Stimulated activated CD8-positive, alpha-beta memory T cell treated with anti-CD3 and anti-CD28 coated beads, Interleukin-7, amount 100 ng/mL, for 24 hours (primary cell): ENCODE measurements around the gene VMP1.
"Not testable (repeated sequence)": the region's sequence is repeated elsewhere in the genome, so short reads cannot be mapped to it uniquely, and the experiment has no call there.

Source experiments
- DNase-seq: peaks from one replicate; pipeline ENCODE4 v3.0.0-alpha.2; 2020; ENCODE audit warnings: low read depth

The VMP1 gene

GRCh38 chr17:59841091-59841881, 133.8 kb downstream of the VMP1 start:
- not testable (repeated sequence) for DNase-seq

- DNase-seq = not testable (repeated sequence)
Measured at GRCh38 chr17:59841882-59842263, 134.4 kb downstream of the VMP1 start.

DNA sequence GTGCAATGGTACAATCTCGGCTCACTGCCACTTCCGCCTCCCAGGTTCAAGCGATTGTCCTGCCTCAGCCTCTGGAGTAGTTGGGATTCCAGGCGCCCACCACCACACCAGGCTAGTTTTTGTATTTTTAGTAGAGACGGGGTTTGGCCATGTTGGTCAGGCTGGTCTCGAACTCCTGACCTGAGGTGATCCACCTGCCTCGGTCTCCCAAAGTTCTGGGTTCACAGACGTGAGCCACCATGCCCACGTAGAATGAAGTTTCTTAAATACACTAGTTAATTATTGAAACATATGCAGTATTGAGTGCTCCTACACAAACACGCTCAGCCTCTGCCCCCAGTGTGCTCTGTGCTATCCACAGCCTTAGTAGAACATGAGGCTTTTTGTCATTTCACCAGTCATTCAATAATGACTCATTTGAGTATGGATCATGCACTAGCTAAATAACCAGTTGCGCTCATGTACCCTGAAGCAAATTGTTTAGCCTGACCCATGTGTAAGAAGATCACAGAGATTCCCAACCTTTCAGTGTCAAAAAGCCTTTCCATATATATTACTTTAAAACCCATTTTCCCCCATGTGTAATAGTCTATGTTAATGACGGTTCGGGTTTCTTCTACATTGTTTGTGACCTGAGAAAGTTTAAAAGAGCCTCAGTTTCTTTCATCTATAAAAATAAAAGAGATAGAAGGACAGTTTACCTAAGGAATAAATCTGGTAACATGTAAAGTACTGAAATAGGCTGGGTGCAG, 135.6 kb downstream of the VMP1 start:
- DNase-seq = peak; percentile 38

DNA sequence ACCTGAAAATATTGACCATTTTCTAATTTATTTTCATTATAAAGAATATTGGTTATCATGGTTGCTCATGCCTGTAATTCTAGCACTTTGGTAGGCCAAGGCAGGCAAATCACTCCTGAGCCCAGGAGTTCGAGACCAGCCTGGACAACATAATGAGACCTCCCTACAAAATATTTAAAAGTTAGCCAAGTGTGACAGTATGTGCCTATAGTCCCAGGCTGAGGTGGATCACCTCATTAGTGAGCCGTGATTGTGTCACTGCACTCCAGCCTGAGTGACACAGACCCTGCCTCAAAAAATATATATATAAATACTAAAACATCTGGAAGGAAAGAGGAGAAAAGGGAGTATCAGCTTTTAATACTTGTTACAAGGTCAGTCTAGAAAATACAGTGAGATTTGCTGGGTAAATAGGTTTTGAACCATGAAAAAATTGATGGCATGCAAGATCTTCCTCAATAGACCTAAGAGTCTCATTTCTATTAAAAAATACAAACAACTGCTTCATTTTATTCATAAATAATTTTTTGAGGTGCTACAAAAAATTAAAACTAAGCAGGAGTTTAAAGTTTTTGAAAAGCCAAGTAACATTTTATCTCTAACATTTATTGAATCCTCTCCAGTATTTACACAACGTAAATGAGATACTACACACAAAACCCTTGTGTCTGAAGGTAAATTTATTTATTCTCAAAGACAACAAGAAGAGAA, 137.6 kb downstream of the VMP1 start:
- no peak for DNase-seq

DNA sequence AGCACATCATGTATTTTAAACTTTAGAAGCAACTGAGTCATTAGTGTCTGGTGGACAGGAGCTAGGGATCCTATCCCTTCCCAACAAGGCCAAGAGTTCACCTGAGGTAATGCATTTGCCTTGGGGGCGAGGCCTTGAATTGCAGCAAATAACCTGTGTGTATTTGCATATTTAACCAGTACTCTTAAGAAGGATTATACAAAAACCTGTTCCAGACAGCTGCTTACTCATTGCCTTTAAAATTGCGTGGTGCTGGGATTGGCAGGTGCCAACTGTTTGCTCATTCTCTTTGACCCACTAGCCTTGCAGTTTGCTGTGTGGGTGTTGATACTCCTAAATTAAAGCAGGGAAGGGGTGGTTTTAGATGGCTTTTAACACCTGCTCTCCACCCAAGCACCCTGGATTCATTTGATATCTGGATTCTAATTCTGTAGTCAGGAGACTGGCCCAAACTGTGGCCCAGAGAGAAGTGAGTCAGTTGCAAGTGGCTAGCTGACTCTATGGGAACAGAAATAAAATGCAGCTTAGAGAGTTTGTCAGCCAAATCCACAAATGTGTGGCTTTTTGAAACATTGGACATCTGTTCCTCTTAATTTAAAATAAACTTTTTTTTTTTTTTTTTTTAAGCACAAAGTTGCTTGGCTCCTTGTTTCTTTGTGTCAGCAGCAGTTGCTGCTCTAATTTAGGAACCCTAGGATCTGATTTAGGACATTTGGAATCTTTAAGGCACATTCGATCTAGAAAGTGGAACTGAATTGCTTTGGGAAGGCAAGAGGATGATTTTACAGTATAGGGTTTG, 138.3 kb downstream of the VMP1 start:
- no peak for DNase-seq

GRCh38 chr17:59846394-59847165, 139.1 kb downstream of the VMP1 start:
- DNase-seq = no peak

DNA sequence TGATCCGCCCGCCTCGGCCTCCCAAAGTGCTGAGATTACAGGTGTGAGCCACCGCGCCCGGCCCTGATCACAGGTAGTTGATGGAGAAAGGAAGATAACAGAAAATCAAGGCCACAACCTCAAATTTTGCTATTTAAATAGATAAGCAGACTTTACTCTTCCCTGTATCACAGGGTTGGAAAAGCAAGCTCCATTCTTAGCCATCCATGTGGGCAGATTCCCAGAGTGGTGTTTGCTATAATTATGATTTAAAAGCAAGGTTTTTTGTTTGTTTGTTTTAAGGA, 140.9 kb downstream of the VMP1 start:
- no peak for DNase-seq

GRCh38 chr17:59848778-59849177, 141.3 kb downstream of the VMP1 start:
- no peak for DNase-seq

- DNase-seq = not testable (repeated sequence)
Measured at GRCh38 chr17:59850311-59850710, 142.9 kb downstream of the VMP1 start.

DNA sequence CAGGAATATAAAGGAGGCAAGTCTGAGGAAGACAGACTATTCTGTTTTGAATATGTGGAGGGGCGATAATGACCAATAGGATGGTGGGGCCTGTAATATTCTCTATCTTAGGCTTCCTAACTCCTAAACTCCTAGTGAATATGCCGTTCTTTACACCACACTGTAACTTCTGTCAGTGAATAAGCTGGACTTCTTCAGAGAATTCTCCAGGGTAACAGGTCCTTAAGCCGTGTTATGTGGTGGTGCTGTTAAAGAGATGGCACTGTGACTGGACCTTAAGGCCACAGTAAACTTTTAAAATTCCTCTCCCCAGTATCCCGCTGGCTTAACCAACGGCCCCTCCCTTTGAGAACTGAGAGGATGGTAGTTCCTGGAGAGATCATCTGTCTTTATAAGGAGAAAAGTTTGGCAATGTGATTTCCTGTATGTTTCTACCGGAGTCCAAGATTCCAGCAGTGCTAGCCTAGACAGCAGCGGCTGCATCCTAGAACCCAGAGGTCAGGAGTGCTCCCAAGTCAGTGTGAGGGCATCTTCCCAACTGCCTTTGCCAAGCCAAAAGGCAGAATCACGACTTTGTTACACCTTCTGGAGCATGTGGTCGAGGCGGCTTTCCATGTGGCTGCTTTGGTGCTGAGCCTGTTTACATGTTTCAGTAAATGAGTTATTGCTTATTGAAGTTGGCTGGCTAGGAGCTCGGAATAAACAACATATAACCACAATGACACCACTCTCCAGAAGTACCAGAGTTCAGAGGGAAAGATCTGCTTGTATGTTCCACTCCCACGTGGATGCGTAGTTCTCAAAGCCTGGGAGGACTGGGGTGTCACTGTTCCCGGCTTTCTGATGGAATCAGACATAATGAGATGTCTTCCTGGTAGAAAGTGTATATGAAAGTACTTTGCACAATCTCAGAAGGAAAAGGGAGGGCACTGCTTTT, 144.3 kb downstream of the VMP1 start:
- DNase-seq = no peak

DNA sequence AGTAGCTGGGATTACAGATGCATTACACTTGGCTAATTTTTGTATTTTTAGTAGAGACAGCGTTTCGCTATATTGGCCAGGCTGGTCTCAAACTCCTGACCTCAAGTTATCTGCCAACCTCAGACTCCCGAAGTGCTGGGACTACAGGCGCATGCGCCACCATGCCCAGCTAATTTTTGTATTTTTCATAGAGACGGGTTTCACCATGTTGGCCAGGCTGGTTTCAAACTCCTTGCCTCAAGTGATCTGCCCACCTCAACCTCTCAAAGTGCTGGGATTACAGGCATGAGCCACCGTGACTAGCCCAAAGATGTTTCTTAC, 145.4 kb downstream of the VMP1 start:
- not testable (repeated sequence) for DNase-seq

GRCh38 chr17:59853168-59853918, 145.9 kb downstream of the VMP1 start:
- DNase-seq = no peak

- not testable (repeated sequence) for DNase-seq
Measured at GRCh38 chr17:59853919-59854729, 146.7 kb downstream of the VMP1 start.

- no peak for DNase-seq
Measured at GRCh38 chr17:59856859-59857794, 149.7 kb downstream of the VMP1 start.

- no peak for DNase-seq
Measured at GRCh38 chr17:59858167-59858816, 150.8 kb downstream of the VMP1 start.

DNA sequence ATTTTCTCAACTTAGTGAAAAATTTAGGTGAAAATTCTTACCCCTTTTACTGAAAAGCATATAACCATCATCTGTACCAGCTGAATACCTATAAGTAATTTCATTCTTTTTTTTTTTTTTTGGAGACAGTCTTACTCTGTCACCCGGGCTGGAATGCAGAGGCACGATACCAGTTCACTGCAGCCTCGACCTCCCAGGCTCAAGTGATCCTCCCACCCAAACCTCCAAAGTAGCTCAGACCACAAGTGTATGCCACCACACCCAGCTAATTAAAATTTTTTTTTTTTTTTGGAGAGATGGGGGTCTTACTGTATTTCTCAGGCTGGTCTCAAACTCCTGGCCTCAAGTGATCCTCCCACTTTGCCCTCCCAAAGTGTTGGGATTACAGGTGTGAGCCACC, 151.5 kb downstream of the VMP1 start:
- DNase-seq = no peak

GRCh38 chr17:59859444-59860025, 152.1 kb downstream of the VMP1 start:
- DNase-seq = no peak
